Stimulated activated CD4-positive, alpha-beta T cell treated with anti-CD3 and anti-CD28 coated beads, Interleukin-12 subunit alpha, Interleukin-12 subunit beta, amount 100 ng/mL, for 24 hours (primary cell): Measurements from ENCODE around the gene PRDM16.

ENCODE experiments used
- DNase-seq, 2 experiments: peaks; one replicate each; pipeline ENCODE4 v3.0.0-alpha.2; 2020; ENCODE audit warnings: low read depth in 2 of 2

PRDM16 gene

GRCh38 chr1:3441880-3442279 is 372.9 kb downstream of the PRDM16 start:
- DNase-seq = no peak

GRCh38 chr1:3442331-3442730 is 373.3 kb downstream of the PRDM16 start:
- no peak for DNase-seq

GRCh38 chr1:3442901-3443300 is 373.9 kb downstream of the PRDM16 start:
- no peak for DNase-seq

- DNase-seq = no peak
These were observed 374.8 kb downstream of the PRDM16 start for GRCh38 chr1:3443807-3444206.

DNA sequence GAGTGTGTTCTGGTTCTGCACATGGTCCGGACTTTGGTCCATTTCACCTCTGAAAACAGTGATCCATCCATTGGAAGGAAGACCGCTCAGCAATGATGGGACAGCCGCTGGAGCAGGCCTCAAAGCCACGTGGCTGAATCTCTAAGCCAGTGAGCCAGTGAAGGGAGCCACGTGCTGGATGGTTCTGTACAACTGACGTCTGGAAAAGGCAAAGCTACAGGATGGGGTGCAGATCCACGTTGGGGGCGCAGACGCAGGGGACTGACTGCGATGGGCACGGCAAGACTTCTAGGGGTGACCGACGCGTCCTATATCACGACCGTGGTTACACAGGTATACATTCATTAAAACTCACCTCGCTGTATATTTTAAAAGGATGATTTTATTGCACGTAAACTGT is 375.3 kb downstream of the PRDM16 start:
- no peak for DNase-seq

DNA sequence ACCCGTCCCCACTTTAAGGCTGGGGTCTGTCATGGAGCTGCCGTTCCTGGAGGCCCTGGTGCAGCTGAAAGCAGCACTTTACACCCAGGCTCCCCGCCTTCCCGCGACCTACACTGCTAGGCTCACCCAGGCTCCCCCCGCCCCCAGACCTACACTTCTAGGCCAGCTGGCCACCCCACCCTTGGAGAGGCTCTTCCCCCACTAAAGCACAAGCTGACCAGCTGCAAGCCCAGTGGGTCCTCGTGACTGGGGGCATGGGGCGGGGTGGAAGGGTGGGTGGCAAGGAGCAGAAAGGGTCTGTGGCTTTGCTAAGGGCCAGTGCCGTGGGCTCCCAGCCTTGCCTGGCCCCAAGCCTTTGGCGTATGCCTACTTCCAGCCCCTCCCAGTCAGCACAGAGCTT is 375.7 kb downstream of the PRDM16 start:
- no peak for DNase-seq

GRCh38 chr1:3450202-3450863 is 381.3 kb downstream of the PRDM16 start:
- DNase-seq = no peak

- DNase-seq = no peak
These were observed 382.0 kb downstream of the PRDM16 start for GRCh38 chr1:3450983-3451382.

DNA sequence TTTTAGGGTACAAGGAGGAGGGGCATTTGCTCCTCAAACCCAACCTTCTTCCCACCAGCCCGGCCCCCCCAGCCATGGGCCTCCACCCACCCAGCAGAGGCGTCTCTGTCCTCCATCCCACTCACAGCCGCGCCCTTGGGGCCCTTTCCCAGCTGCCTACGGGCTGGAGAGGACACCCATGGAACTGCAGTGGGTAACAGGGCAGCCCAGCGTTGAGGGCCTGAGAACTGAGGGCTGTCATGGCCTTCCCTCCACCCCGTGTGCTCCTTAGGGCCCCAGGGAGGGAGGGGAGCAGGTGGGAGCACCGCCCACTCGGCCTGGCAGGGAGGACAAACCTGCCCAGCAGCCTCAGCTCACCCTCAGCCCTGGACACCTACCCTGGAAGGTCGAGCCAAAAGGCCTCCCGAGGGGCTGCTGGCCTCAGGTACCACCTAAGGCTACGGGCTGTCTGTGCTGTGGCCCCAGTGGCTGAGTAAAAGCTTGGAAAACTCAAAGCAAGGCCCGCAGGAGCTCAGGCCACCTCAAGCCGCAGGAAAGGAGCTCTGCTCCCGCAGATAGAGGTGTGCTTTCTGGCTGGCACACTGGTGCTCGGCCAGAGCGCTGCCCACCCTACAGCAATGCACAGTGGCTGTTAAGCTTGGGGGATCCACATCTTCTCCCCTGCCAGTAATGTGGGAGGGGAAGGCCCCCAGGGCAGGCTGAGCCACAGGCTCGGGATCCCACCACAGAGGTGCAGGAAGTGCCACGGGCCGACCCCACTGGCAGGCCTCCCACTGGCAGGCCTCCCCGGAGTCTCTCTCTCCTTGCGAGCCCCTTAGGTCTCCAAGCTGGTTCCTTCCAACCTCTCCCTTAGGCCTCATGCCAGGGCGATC is 383.2 kb downstream of the PRDM16 start:
- no peak for DNase-seq

DNA sequence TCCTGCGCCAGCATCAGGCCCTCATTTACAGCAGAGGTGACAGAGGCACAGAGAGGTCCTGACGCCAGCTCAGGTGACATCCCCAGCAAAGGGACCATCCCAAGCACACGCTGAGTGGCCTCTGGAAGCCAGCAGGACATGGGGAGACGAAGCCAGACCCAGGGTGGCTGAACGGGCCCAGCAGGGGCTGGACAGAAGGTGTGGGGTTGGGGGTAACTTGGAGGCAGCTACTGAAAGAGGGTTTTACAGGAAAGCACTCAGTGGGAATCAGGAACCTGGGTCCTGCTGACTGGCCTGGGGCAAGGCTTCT is 383.8 kb downstream of the PRDM16 start:
- no peak for DNase-seq

DNA sequence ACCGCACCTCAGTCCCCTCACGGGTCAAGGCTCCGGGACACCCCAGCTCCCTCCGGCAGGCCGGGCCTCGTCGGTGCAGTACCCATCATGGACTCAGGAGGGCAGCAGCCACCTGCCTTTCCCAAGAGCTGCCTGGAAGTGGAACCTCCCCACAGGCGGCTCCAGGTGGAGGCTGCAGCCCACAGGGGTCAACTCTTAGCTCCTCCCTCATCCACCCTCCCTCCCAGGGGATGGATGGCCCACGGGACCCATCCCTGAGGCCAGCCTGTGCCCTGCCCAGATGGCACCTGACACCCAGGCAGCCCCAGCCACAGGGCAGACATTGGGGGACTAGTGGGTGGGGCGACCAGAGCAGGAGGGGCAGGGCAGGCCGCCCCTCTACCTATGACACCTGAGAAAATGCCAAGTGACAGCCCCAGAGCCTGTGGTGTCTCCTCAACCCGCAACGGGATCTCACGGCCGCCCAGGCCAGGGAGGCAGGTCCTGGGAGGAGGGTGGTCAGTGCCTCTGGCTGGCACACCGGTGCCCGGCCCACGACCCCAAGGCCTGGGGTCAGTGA is 384.3 kb downstream of the PRDM16 start:
- DNase-seq = peak; percentile 51 to 74

- DNase-seq = no peak
These were observed 385.1 kb downstream of the PRDM16 start, which contains the start of gene ARHGEF16 for GRCh38 chr1:3453891-3454810. Gene ARHGEF16, plus strand, starts transcription at chr1:3454665. Its CDS starts 8,420 bp downstream, at chr1:3463085.

DNA sequence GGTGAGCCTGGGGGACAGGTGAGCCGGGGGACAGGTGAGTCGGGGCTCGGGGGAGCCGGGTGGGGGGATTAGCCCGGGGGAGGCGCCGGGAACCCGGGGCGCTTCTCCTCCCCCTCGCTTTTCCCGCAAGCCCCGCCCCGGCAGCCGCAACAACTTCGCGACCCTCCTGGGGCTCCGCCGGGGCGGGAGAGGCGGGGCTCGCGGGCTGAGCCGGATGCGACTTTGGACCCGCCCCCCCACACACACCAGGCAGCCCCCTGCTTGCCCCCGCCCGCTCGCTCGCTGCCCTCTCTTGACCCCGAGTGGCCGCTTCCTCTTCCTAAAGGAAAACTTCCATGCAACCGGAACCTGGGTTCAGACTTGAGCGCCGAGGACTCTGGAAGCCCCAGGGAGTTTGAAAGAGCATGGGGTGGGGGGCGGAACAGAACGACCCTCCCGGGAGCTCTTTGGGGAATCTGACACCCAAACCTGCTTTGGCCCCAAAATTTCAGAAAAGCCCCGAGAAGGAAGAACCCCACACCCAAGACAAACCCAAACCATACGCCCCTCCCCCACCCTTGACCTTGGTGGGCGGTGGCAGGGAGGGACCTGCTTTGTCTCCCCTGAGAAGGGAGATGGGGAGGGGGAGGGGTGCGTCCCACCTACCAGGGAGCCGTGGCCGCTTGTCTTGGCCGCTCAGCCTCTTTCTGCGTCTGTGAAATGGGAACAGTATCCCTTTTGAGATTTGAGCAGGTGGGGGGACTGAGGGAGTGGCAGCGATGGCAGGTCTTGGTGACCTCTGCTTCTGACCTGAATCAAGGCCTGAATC is 386.0 kb downstream of the PRDM16 start:
- DNase-seq = no peak

GRCh38 chr1:3455670-3456448 is 386.9 kb downstream of the PRDM16 start:
- DNase-seq = no peak

GRCh38 chr1:3456449-3456963 is 387.5 kb downstream of the PRDM16 start:
- no peak for DNase-seq

DNA sequence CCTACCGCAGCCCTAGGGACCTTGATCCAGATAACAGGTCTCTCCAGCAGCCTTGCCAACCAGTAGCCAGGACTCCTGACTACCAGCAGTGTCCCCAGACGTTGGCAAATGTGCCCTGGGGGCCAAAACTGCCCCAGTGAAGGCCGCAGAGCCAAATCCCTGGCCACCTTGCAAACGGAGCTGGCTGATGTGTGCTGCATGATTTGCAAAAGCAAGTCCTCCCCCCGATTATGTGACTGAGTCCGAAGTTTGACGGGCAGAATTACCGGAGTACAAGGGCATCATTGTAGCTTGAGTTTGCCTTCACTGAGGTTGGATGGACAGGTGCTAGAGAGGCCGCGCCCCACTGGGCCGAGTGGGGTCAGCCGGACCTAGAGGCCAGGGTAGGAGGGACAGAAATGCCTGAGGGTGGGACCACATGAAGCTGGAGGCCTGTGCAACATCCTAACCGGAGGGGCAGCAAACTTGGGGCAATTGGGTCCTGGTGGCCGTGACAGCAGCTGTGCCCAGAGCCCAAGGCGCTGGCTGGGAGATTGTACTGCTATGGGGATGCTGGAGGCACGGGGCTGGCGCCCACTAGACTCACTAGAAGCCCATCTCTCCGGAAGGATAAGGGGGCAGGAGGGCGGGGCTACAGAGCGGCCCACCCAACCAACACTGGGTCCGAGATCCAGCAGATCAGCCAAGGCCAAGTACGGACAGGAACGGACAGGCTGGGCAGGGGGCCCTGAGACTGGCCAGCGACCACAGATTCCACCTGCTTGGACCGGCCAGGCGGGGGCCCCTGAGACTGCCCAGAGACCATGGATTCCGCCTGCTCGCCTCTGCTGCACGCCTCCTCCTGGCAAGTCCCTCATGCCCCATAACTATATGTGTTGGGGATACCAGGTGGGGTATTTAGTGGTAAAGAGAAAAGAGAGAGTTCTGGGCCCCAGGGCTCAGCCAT is 388.2 kb downstream of the PRDM16 start:
- no peak for DNase-seq

- no peak for DNase-seq
These were observed 389.2 kb downstream of the PRDM16 start for GRCh38 chr1:3457910-3458883.
